K562 (cell line): ENCODE measurements around the gene WDR81. TPM values are rescaled to one million over a fixed set of nuclear protein-coding genes. Genes with fewer than 3 reads are reported as not detected.

ENCODE experiments used
- ARID1B ChIP-seq: fragments of 450-650 bp; IDR thresholded peaks from 2 replicates; pipeline ENCODE4 v1.6.1; 2016; ENCODE audit warnings: antibody characterized with exemption, mild to moderate bottlenecking, inconsistent platforms
- ARNT ChIP-seq, 2 experiments: fragments of 450-650 bp; IDR thresholded peaks; 2 replicates each; pipeline ENCODE4 v1.6.1; 2016; ENCODE audit warnings: mild to moderate bottlenecking in 1 of 2
- ASH1L ChIP-seq: fragments of 450-650 bp; IDR thresholded peaks from 2 replicates; pipeline ENCODE4 v1.6.1; 2018; ENCODE audit warnings: borderline replicate concordance, mild to moderate bottlenecking, low read depth; ENCODE audit not compliant: partially characterized antibody
- ATF3 ChIP-seq, 2 experiments: fragments of 450-650 bp in 1 of 2; sonication (generic) in 1 of 2; formaldehyde crosslinking in 1 of 2; IDR thresholded peaks in 1 of 2; conservative IDR thresholded peaks in 1 of 2; 2 replicates each; pipeline versions ENCODE4 v1.6.1 to v1.8.1; 2016 to 2023; ENCODE audit warnings: mild to moderate bottlenecking in 2 of 2, moderate library complexity in 2 of 2, inconsistent platforms in 1 of 2, missing genetic modification reagents in 1 of 2
- ATF7 ChIP-seq: fragments of 450-650 bp; IDR thresholded peaks from 2 replicates; pipeline ENCODE4 v1.7.1; 2014; ENCODE audit warnings: mild to moderate bottlenecking, moderate library complexity
- BHLHE40 ChIP-seq: IDR thresholded peaks from 2 replicates; pipeline ENCODE4 v1.6.1; 2011; ENCODE audit warnings: low read length, improper control_type of control experiment
- CREB1 ChIP-seq, 2 experiments: sonication (generic) in 1 of 2; formaldehyde crosslinking in 1 of 2; IDR thresholded peaks; 2 replicates each; pipeline versions ENCODE4 v1.6.1 to v1.8.0; 2012 to 2022; ENCODE audit warnings: inconsistent platforms in 1 of 2, mild to moderate bottlenecking in 1 of 2, missing genetic modification reagents in 1 of 2, moderate library complexity in 1 of 2
- ETV5 ChIP-seq: sonication (generic); formaldehyde crosslinking; IDR thresholded peaks from 2 replicates; pipeline ENCODE4 v1.4.0; 2020; ENCODE audit warnings: low read depth, mild to moderate bottlenecking, missing genetic modification reagents
- GTF2E2 ChIP-seq: fragments of 200-800 bp; sonication (Bioruptor generic); IDR thresholded peaks from 2 replicates; pipeline ENCODE4 v1.6.1; 2016; ENCODE audit warnings: missing genetic modification characterization, missing compliant biosample characterization
- HCFC1 ChIP-seq: IDR thresholded peaks from 2 replicates; pipeline ENCODE4 v1.6.1; 2012; ENCODE audit warnings: low read depth, low read length, improper control_type of control experiment
- MXI1 ChIP-seq: IDR thresholded peaks from 2 replicates; pipeline ENCODE4 v1.6.1; 2011; ENCODE audit warnings: low read depth, mild to moderate bottlenecking, improper control_type of control experiment, low read length
- MYNN ChIP-seq, 2 experiments: sonication (generic); formaldehyde crosslinking in 1 of 2; IDR thresholded peaks; 2 replicates each; pipeline versions ENCODE4 v1.5.0 to v1.6.1; 2016 to 2020; ENCODE audit warnings: antibody characterized with exemption in 1 of 2, missing genetic modification reagents in 1 of 2
- NCOR1 ChIP-seq: fragments of 450-650 bp; IDR thresholded peaks from 2 replicates; pipeline ENCODE4 v1.6.1; 2016; ENCODE audit warnings: mild to moderate bottlenecking, moderate library complexity
- NFE2 ChIP-seq: IDR thresholded peaks from 2 replicates; pipeline ENCODE4 v1.6.1; 2014; ENCODE audit warnings: antibody characterized with exemption, low read depth
- RCOR1 ChIP-seq, 2 experiments: IDR thresholded peaks; 2 replicates each; pipeline ENCODE4 v1.6.1; 2012; ENCODE audit warnings: low read depth in 2 of 2, low read length in 2 of 2, borderline replicate concordance in 1 of 2, improper control_type of control experiment in 1 of 2
- SAP30 ChIP-seq: fragments of 200-600 bp; sonication (generic); IDR thresholded peaks from 2 replicates; pipeline ENCODE4 v1.6.1; 2012; ENCODE audit warnings: borderline replicate concordance, low read depth, mild to moderate bottlenecking, moderate library complexity, low read length, control low read depth, inconsistent platforms; ENCODE audit not compliant: insufficient read depth, poor library complexity, severe bottlenecking
- TAF9B ChIP-seq: fragments of 450-650 bp; IDR thresholded peaks from 2 replicates; pipeline ENCODE4 v1.6.1; 2018; ENCODE audit warnings: mild to moderate bottlenecking; ENCODE audit not compliant: partially characterized antibody
- TBP ChIP-seq: optimal IDR thresholded peaks from 2 replicates; pipeline ENCODE3; 2011; ENCODE audit warnings: low read depth, low read length, improper control_type of control experiment
- TFAP4 ChIP-seq: sonication (generic); formaldehyde crosslinking; IDR thresholded peaks from 2 replicates; pipeline ENCODE4 v1.8.0; 2022; ENCODE audit warnings: missing genetic modification reagents, mild to moderate bottlenecking, moderate library complexity, borderline replicate concordance
- polyA plus RNA-seq, 8 experiments: library from polyadenylated mRNA; depleted of rRNA in 4 of 8; stranded (reverse) in 5 of 8; unstranded in 3 of 8; fragments of >200 nt; fragmentation: Nextera tagmentation in 2 of 8; fragmentation: Illumina TruSeq in 1 of 8; extraction: Ambion mirVana in 2 of 8; extraction: Trizol in 1 of 8; gene quantifications; 2 replicates each; pipeline versions ENCODE4 v1.2.1 to v1.2.3, GENCODE V29; 2011 to 2014; ENCODE audit warnings: inconsistent platforms in 1 of 8, missing spikeins in 1 of 8
- total RNA-seq, 7 experiments: library from RNA; depleted of rRNA in 6 of 7; stranded (reverse); fragments of >200 nt in 6 of 7; fragmentation: Illumina TruSeq in 2 of 7; extraction: Trizol in 2 of 7; gene quantifications; 2 replicates each; pipeline versions ENCODE4 v1.2.1 to v1.2.3, GENCODE V29; 2011 to 2021; ENCODE audit warnings: low replicate concordance in 1 of 7
- TF ChIP-seq, protein P1 (sequence below): sonication (generic); formaldehyde crosslinking; IDR thresholded peaks from 2 replicates; pipeline ENCODE4 v1.8.0; 2022; ENCODE audit warnings: mild to moderate bottlenecking, missing genetic modification reagents

WDR81 gene
- total and polyA plus RNA-seq, 9 of the 15 experiments (the other 6 are each of a cell fraction or from before 2014, with no cell fraction given): 0.01 to 17.1 (median 3.3) TPM

DNA sequence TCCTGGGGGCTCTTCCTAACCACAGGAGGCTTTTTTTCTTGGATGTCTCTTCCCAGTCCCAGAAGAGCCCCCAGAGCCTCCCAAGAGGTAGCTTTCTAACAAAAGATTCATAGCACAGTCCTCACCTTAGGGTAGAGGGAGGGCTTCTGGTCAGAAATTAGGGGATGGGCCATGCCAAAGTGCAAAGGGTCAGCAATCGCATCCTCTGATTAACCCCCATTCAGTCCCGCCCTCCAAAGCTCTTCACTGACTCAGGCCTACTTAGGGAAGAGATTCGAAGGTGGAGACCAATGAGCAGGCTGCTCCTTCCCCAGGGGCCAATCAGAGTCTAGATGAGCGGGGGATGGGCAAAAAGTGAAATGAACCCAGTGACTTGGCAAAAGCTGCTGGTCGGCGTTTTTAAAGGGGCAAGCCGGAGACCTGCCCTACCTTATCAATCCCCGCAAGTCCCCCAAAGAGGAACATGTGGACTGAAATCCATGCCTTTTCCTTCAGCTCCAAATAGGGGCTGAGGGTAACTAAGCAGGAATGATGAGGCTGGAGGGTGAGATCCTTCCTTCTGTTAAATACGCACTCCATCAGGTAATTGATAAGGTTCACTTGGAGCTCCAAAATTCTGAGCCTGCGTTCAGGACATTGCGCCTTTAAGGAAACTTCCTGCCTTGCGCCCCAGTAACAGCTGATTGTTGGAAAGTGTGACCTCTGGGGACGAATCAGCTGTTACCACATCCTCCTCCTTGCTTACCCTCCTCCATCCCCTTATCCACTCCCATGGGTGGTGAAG lies 7.4 kb upstream of the WDR81 start (continued):
- peak; percentile 26; the same call in 1 of the 2 replicates for TF ChIP-seq ATF3 (IDR thresholded peaks at IDR 0.05)
- no peak for TF ChIP-seq ATF3 (CRISPR knock-in tag; conservative IDR thresholded peaks at IDR 0.05)
- TF ChIP-seq SAP30: peak; percentile 64
- peak; percentile 97 for TF ChIP-seq NFE2
- TF ChIP-seq TFAP4 (CRISPR knock-in tag): peak; percentile 100
- peak; percentile 39; the same call in 1 of the 2 replicates for TF ChIP-seq HCFC1
- TF ChIP-seq CREB1 (IDR thresholded peaks at IDR 0.05): no peak
- peak; percentile 77 for TF ChIP-seq CREB1 (CRISPR knock-in tag; IDR thresholded peaks at IDR 0.05)
- TF ChIP-seq ETV5 (CRISPR knock-in tag): 0 out of 2 replicates have a peak, but pooled peaks have one; percentile 58
- peak; percentile 50; the same call in 1 of the 2 replicates for TF ChIP-seq GTF2E2 (tag)
- peak; percentile 18 to 80; a peak in 3 of 4 replicates for TF ChIP-seq RCOR1 (IDR thresholded peaks at IDR 0.05; ENCODE audit: borderline replicate concordance in 1 of 2, low read depth in 2 of 2, low read length in 2 of 2)
- TF ChIP-seq MYNN (IDR thresholded peaks at IDR 0.05): peak; percentile 86; the same call in 1 of the 2 replicates
- TF ChIP-seq MYNN (CRISPR knock-in tag; IDR thresholded peaks at IDR 0.05): no peak
- TF ChIP-seq MXI1: 0 out of 2 replicates have a peak, but pooled peaks have one; percentile 42
- TF ChIP-seq ASH1L: peak; percentile 83
- TF ChIP-seq TBP: peak; percentile 25
- TF ChIP-seq, protein P1, sequence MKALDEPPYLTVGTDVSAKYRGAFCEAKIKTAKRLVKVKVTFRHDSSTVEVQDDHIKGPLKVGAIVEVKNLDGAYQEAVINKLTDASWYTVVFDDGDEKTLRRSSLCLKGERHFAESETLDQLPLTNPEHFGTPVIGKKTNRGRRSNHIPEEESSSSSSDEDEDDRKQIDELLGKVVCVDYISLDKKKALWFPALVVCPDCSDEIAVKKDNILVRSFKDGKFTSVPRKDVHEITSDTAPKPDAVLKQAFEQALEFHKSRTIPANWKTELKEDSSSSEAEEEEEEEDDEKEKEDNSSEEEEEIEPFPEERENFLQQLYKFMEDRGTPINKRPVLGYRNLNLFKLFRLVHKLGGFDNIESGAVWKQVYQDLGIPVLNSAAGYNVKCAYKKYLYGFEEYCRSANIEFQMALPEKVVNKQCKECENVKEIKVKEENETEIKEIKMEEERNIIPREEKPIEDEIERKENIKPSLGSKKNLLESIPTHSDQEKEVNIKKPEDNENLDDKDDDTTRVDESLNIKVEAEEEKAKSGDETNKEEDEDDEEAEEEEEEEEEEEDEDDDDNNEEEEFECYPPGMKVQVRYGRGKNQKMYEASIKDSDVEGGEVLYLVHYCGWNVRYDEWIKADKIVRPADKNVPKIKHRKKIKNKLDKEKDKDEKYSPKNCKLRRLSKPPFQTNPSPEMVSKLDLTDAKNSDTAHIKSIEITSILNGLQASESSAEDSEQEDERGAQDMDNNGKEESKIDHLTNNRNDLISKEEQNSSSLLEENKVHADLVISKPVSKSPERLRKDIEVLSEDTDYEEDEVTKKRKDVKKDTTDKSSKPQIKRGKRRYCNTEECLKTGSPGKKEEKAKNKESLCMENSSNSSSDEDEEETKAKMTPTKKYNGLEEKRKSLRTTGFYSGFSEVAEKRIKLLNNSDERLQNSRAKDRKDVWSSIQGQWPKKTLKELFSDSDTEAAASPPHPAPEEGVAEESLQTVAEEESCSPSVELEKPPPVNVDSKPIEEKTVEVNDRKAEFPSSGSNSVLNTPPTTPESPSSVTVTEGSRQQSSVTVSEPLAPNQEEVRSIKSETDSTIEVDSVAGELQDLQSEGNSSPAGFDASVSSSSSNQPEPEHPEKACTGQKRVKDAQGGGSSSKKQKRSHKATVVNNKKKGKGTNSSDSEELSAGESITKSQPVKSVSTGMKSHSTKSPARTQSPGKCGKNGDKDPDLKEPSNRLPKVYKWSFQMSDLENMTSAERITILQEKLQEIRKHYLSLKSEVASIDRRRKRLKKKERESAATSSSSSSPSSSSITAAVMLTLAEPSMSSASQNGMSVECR (CRISPR knock-in tag): 0 out of 2 replicates have a peak, but pooled peaks have one; percentile 67
- TF ChIP-seq NCOR1: peak; percentile 52
- TF ChIP-seq TAF9B: peak; percentile 100
- TF ChIP-seq ARID1B: peak; percentile 23; the same call in 1 of the 2 replicates
- peak; percentile 12 to 67; a peak in 2 of 4 replicates for TF ChIP-seq ARNT (IDR thresholded peaks at IDR 0.05)
- TF ChIP-seq BHLHE40: peak; percentile 90
- peak; percentile 39; the same call in 1 of the 2 replicates for TF ChIP-seq ATF7
